Breast epithelium (tissue), 3 donors: ENCODE results near the gene TMEM86B.

ENCODE experiments used
- CTCF ChIP-seq, 3 donors: fragments of 450-650 bp; IDR thresholded peaks; one replicate each; pipeline ENCODE4 v1.5.1; 2016 to 2017; ENCODE audit warnings: antibody characterized with exemption in 3 of 3, mild to moderate bottlenecking in 3 of 3, moderate library complexity in 3 of 3
- POLR2A ChIP-seq: fragments of 450-650 bp; IDR thresholded peaks from one replicate; pipeline ENCODE4 v1.6.1; 2016; ENCODE audit warnings: antibody characterized with exemption, mild to moderate bottlenecking, moderate library complexity

DNA sequence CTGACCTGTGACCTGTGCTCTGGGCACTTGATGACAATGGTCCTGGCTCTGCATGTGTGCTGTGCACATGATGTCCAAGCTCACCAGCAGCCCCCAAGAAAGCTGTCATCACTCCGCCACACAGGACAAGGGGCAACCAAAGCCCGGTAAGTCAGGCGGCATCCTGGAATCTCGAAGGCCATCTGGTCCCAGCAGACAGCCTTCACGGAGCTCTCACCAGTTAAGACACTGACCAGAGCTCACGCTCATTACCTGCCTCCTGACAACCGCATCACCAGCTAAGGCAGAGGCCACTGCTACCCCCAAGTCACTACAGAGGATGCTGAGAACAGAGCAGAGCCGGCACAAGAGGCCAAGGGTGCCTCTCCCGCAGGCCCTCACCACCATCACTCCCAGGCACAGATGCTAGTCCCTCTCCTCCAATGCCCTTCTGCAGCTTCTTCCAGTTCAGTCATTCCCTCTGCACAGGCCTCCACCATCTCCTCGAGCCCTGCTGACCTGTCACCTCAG, 19.7 kb upstream of the TMEM86B start:
- TF ChIP-seq CTCF (IDR thresholded peaks at IDR 0.05) (no peak), POLR2A (no peak)
